SJCRH30 (cell line): Measurements from ENCODE around the gene CTU1. TPM values are rescaled to one million over a fixed set of nuclear protein-coding genes. Genes with fewer than 3 reads are reported as not detected.

Experiments used
- DNase-seq, 2 experiments: peaks; one replicate each; pipeline ENCODE4 v3.0.0-alpha.2; 2015 to 2020
- H3K27ac ChIP-seq: fragments of 250-450 bp; sonication (Bioruptor Pico); 2 replicates; pipeline ENCODE4 v1.5.1; 2020; ENCODE audit warnings: mild to moderate bottlenecking, moderate library complexity
- H3K27me3 ChIP-seq: fragments of 250-450 bp; sonication (Bioruptor Pico); 2 replicates; pipeline ENCODE4 v1.5.1; 2020; ENCODE audit warnings: mild to moderate bottlenecking, moderate library complexity
- H3K36me3 ChIP-seq: fragments of 250-450 bp; sonication (Bioruptor Pico); 2 replicates; pipeline ENCODE4 v1.5.1; 2020; ENCODE audit warnings: mild to moderate bottlenecking, moderate library complexity
- H3K4me1 ChIP-seq: fragments of 250-450 bp; sonication (Bioruptor Pico); 2 replicates; pipeline ENCODE4 v1.5.1; 2020; ENCODE audit warnings: mild to moderate bottlenecking, moderate library complexity
- H3K4me3 ChIP-seq: fragments of 250-450 bp; sonication (Bioruptor Pico); 2 replicates; pipeline ENCODE4 v1.5.1; 2020; ENCODE audit warnings: mild to moderate bottlenecking, moderate library complexity
- H3K9me3 ChIP-seq: fragments of 250-450 bp; sonication (Bioruptor Pico); replicated peaks from 2 replicates; pipeline ENCODE4 v1.5.1; 2020; ENCODE audit warnings: mild to moderate bottlenecking, moderate library complexity
- total RNA-seq: library from RNA; depleted of rRNA; stranded (reverse); fragments of >200 nt; shearing (Covaris generic); gene quantifications from 2 replicates; pipeline ENCODE4 v1.2.3, GENCODE V29; 2014

Gene CTU1
- total RNA-seq, 1 experiment from 2014 or later, result 6.7 TPM

GRCh38 chr19:51139299-51140014 is 31.2 kb upstream of the CTU1 start:
- Histone ChIP-seq H3K36me3 (no peaks in the 10 kb centered on the region), H3K4me1 (no peaks in the 10 kb centered on the region), H3K27me3 (peaks cover 19% of the 10 kb centered on the region), H3K27ac (no peak overlapping the region), H3K9me3 (no peaks in the 10 kb centered on the region), H3K4me3 (no peak overlapping the region)
- DNase-seq, result no peak

DNA sequence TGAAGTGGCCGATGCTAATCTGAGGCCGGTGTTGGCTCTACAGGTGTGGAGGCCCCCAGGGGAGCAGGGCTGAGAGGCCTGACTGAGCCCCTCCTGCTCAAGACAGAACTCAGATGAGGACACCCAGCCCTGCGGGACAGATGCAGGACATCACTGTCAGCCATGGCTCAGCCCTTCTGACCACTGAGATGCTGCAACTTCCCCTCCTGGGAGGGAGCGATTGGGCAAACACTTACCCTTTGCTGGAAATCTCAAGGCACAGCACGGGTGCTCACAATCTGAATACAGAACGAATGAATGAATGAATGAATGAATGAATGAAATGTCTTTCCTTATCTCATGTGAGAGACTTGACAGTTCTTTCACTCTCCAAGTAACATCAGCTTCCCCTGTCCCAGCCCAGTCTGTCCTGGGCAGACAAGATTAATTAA is 30.4 kb upstream of the CTU1 start:
- Histone ChIP-seq H3K27me3 (peaks cover 16% of the 10 kb centered on the region), H3K9me3 (no peaks in the 10 kb centered on the region), H3K27ac (no peak overlapping the region), H3K4me3 (no peak overlapping the region), H3K4me1 (no peaks in the 10 kb centered on the region), H3K36me3 (no peaks in the 10 kb centered on the region)
- DNase-seq, result no peak

GRCh38 chr19:51137792-51138425 is 29.7 kb upstream of the CTU1 start:
- Histone ChIP-seq H3K4me1 (no peaks in the 10 kb centered on the region), H3K27me3 (peaks cover 16% of the 10 kb centered on the region), H3K36me3 (no peaks in the 10 kb centered on the region), H3K9me3 (no peaks in the 10 kb centered on the region), H3K27ac (no peak overlapping the region), H3K4me3 (no peak overlapping the region)
- DNase-seq, result no peak

DNA sequence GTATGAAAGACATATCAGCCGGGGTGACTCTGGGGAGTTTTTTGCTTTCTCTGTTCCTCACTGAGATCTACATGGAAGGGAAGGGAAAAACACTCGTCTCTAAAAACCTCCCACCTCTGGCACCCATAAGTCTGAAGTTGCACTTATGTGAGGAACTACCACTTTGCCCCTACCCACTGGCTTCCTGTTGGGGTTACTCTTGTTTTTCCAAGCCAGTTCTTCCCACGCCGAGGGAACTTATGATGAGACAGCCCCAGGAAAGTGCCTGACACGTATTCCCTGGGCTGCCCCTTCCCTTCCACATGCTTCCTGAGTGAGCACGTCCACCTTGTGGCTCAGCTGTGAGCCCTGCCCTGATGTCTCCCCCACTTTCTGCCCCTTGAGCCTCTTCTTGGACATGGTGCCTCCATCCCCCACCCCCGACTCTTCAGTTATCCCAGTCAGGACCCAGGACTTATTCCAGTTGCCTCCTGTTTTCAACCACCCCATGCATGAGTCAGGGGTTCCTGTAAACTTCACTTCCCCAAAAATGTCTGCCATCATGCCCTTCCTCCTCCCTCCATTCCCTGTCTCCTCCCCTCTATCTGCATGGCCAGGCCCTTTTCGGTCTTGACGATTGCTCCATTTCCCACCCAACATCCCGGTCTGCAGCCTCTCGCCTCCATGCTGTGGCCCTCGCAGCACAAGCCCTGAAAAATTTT is 28.8 kb upstream of the CTU1 start:
- H3K36me3 ChIP-seq, result no peaks in the 10 kb centered on the region
- no peak overlapping the region for H3K27ac ChIP-seq
- no peak for DNase-seq
- H3K4me1 ChIP-seq, result no peaks in the 10 kb centered on the region
- peaks cover 12% of the 10 kb centered on the region for H3K27me3 ChIP-seq
- no peak overlapping the region for H3K4me3 ChIP-seq
- H3K9me3 ChIP-seq, result no peaks in the 10 kb centered on the region

- Histone ChIP-seq H3K4me1 (no peaks in the 10 kb centered on the region), H3K36me3 (no peaks in the 10 kb centered on the region), H3K4me3 (no peak overlapping the region), H3K27me3 (peaks cover 12% of the 10 kb centered on the region), H3K9me3 (no peaks in the 10 kb centered on the region), H3K27ac (no peak overlapping the region)
- no peak for DNase-seq
These were observed 28.0 kb upstream of the CTU1 start for GRCh38 chr19:51135986-51136762.

DNA sequence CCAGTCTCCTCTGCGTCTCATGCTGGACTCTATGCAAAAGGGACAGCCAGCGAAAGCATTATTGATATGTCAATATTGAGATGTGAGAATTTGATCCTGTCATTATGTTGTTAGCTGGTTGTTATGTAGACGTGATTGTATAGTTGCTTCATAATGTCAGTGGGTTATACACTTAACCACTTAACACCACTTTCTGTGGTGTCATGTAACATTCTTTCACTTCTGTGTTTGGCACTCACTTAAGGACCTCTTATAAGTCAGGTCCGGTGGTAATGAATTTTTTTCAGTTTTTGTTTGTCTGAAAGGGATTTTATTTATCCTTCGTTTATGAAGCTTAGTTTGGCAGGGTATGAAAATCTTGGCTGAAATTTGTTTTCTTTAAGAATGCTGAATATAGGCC is 26.8 kb upstream of the CTU1 start:
- Histone ChIP-seq H3K9me3 (no peaks in the 10 kb centered on the region), H3K27me3 (peaks cover 8% of the 10 kb centered on the region), H3K27ac (no peak overlapping the region), H3K4me1 (no peaks in the 10 kb centered on the region), H3K36me3 (no peaks in the 10 kb centered on the region), H3K4me3 (no peak overlapping the region)
- DNase-seq, result no peak

- no peak for DNase-seq
- H3K36me3 ChIP-seq, result no peaks in the 10 kb centered on the region
These were observed 23.8 kb upstream of the CTU1 start for GRCh38 chr19:51131780-51132680.

GRCh38 chr19:51129716-51130115 is 21.5 kb upstream of the CTU1 start:
- H3K4me3 ChIP-seq, result no peak overlapping the region
- DNase-seq, result no peak
- 0 out of 2 replicates have a peak, but pooled peaks cover 3% of the 10 kb centered on the region for H3K4me1 ChIP-seq
- no peak overlapping the region for H3K27ac ChIP-seq
- no peaks in the 10 kb centered on the region for H3K9me3 ChIP-seq
- H3K36me3 ChIP-seq, result no peaks in the 10 kb centered on the region
- peaks cover 16% of the 10 kb centered on the region for H3K27me3 ChIP-seq

More at GRCh38 chr19:51131780-51132680, 23.8 kb upstream of the CTU1 start:
- Histone ChIP-seq H3K4me1 (0 out of 2 replicates have a peak, but pooled peaks cover 3% of the 10 kb centered on the region), H3K27ac (no peak overlapping the region), H3K4me3 (no peak overlapping the region), H3K27me3 (peaks cover 11% of the 10 kb centered on the region), H3K9me3 (no peaks in the 10 kb centered on the region)

DNA sequence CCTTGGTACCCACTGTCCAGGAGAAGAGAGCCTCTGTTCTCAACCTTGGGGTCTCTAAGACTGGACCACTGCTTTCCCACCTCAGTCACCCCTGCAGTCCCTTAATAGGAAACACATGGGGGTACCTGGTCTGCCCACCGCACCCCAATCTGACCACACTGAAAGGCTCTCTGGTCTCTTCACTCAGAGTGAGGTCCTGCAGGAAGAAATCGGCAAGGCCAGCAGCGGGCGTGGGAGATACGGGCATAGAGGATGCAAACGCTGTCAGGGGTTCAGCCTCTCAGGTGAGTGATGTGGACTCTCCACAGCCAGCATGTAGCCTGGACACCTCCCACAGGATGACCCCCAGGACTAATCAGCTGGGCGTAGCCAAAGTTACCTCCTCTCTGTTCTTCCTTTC is 20.0 kb upstream of the CTU1 start:
- H3K4me3 ChIP-seq, result no peak overlapping the region
- no peak overlapping the region for H3K27ac ChIP-seq
- H3K4me1 ChIP-seq, result 0 out of 2 replicates have a peak, but pooled peaks cover 3% of the 10 kb centered on the region
- no peak for DNase-seq
- no peaks in the 10 kb centered on the region for H3K36me3 ChIP-seq
- H3K9me3 ChIP-seq, result no peaks in the 10 kb centered on the region
- peaks cover 16% of the 10 kb centered on the region for H3K27me3 ChIP-seq

- H3K4me3 ChIP-seq, result no peak overlapping the region
- peak in 1 of 2 experiments; percentile 16 for DNase-seq
- H3K27ac ChIP-seq, result no peak overlapping the region
- H3K27me3 ChIP-seq, result peaks cover 16% of the 10 kb centered on the region
- H3K9me3 ChIP-seq, result no peaks in the 10 kb centered on the region
- no peaks in the 10 kb centered on the region for H3K36me3 ChIP-seq
- H3K4me1 ChIP-seq, result 0 out of 2 replicates have a peak, but pooled peaks cover 3% of the 10 kb centered on the region
These were observed 19.5 kb upstream of the CTU1 start for GRCh38 chr19:51127755-51128154.

- Histone ChIP-seq H3K4me3 (no peak overlapping the region), H3K27me3 (peaks cover 16% of the 10 kb centered on the region), H3K27ac (no peak overlapping the region), H3K36me3 (no peaks in the 10 kb centered on the region), H3K9me3 (no peaks in the 10 kb centered on the region), H3K4me1 (0 out of 2 replicates have a peak, but pooled peaks cover 3% of the 10 kb centered on the region)
- no peak for DNase-seq
These were observed 18.8 kb upstream of the CTU1 start for GRCh38 chr19:51127032-51127431.

DNA sequence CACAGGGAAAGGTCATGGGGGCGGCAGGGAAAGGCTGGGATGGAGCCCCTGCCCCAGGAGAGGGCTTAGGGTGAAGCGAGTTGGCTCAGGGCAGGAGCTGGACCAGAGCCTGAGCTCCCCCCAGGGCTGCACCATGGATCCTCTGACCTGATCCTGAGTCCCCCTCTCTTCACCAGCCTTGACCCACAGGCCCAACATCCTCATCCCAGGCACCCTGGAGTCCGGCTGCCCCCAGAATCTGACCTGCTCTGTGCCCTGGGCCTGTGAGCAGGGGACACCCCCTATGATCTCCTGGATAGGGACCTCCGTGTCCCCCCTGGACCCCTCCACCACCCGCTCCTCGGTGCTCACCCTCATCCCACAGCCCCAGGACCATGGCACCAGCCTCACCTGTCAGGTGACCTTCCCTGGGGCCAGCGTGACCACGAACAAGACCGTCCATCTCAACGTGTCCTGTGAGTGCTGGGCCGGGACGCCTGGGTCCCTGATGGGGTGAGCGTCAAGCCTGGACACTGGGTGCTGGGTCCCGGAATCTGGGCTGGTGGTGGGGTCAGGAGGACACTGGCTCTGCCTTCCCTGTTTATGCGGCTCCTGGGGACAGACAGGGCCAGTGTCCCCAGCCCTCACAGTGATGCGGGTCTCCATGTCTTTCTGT is 17.3 kb upstream of the CTU1 start:
- DNase-seq, result no peak
- Histone ChIP-seq H3K9me3 (no peaks in the 10 kb centered on the region), H3K27me3 (peaks cover 20% of the 10 kb centered on the region), H3K4me3 (no peak overlapping the region), H3K27ac (no peak overlapping the region), H3K36me3 (no peaks in the 10 kb centered on the region), H3K4me1 (0 out of 2 replicates have a peak, but pooled peaks cover 3% of the 10 kb centered on the region)

DNA sequence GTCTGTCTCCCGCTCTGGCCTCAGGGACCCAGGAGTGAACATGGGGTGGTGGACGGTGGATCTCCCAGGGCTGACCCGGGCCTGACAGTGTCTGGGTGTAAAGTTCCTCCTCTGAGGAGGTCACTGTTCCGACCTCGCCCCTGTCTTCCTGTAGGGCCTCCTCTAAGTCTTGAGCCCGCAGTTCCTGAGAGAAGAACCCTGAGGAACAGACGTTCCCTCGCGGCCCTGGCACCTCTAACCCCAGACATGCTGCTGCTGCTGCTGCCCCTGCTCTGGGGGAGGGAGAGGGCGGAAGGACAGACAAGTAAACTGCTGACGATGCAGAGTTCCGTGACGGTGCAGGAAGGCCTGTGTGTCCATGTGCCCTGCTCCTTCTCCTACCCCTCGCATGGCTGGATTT is 16.5 kb upstream of the CTU1 start, which contains the start of gene SIGLEC9:
Gene SIGLEC9, plus strand, starts transcription at position 178 of the 400 bp plus-strand sequence. Its CDS starts 69 bp downstream, at position 247.
- H3K4me3 ChIP-seq, result no peak within 1 kb of the TSS
- H3K27me3 ChIP-seq, result peaks cover 21% of the 10 kb centered on the region
- H3K27ac ChIP-seq, result no peak within 1 kb of the TSS
- no peak for DNase-seq
- H3K9me3 ChIP-seq, result no peaks in the 10 kb centered on the region
- H3K4me1 ChIP-seq, result 0 out of 2 replicates have a peak, but pooled peaks cover 3% of the 10 kb centered on the region
- H3K36me3 ChIP-seq, result no peaks in the 10 kb centered on the region
